GM23338 (cell line): Measurements from ENCODE around the gene IGF2R. TPM values are rescaled to one million over a fixed set of nuclear protein-coding genes. Genes with fewer than 3 reads are reported as not detected.

Experiments
- ATAC-seq: fragments of 200-7000 bp; cut with Tn5 transposase; 3 replicates; pipeline ENCODE4 v1.9.1; 2020
- DNase-seq: peaks from one replicate; pipeline ENCODE4 v3.0.0-alpha.2; 2015; ENCODE audit warnings: low spot score
- H2AFZ ChIP-seq: fragments of 200-600 bp; sonication (generic); 2 replicates; pipeline ENCODE4 v1.8.0; 2016; ENCODE audit warnings: antibody characterized with exemption, mild to moderate bottlenecking, moderate library complexity
- H3F3A ChIP-seq: fragments of 200-600 bp; sonication (generic); replicated peaks from 2 replicates; pipeline ENCODE4 v1.8.0; 2017; ENCODE audit warnings: antibody characterized with exemption, mixed run types, low read depth
- H3K27ac ChIP-seq: fragments of 200-600 bp; sonication (generic); 2 replicates; pipeline ENCODE4 v1.6.1; 2016; ENCODE audit warnings: low read depth
- H3K27me3 ChIP-seq: fragments of 200-600 bp; sonication (generic); 2 replicates; pipeline ENCODE4 v1.8.0; 2016; ENCODE audit warnings: mild to moderate bottlenecking, mixed run types, moderate library complexity; ENCODE audit not compliant: insufficient read depth
- H3K36me3 ChIP-seq: fragments of 200-600 bp; sonication (generic); 2 replicates; pipeline ENCODE4 v1.8.0; 2016; ENCODE audit warnings: mild to moderate bottlenecking; ENCODE audit not compliant: insufficient read depth
- H3K4me1 ChIP-seq: fragments of 200-600 bp; sonication (generic); 2 replicates; pipeline ENCODE4 v1.8.0; 2016; ENCODE audit warnings: mild to moderate bottlenecking, moderate library complexity; ENCODE audit not compliant: insufficient read depth
- H3K4me2 ChIP-seq: fragments of 200-600 bp; sonication (generic); 2 replicates; pipeline ENCODE4 v1.7.1; 2017; ENCODE audit warnings: mixed run types
- H3K4me3 ChIP-seq: fragments of 200-600 bp; sonication (generic); 2 replicates; pipeline ENCODE4 v1.6.1; 2016; ENCODE audit warnings: mixed run types
- H3K79me2 ChIP-seq: fragments of 200-600 bp; sonication (generic); replicated peaks from 2 replicates; pipeline ENCODE4 v1.8.0; 2017; ENCODE audit warnings: mild to moderate bottlenecking; ENCODE audit not compliant: insufficient read depth
- H3K9me2 ChIP-seq: fragments of 200-600 bp; sonication (generic); 2 replicates; pipeline ENCODE4 v1.8.0; 2017; ENCODE audit not compliant: insufficient read depth
- H4K20me1 ChIP-seq: fragments of 200-600 bp; sonication (generic); replicated peaks from 2 replicates; pipeline ENCODE4 v1.8.0; 2017; ENCODE audit warnings: mild to moderate bottlenecking; ENCODE audit not compliant: insufficient read depth
- H3K27ac Mint-ChIP-seq: 2 replicates; pipeline ENCODE4 v1.8.0; 2020; ENCODE audit warnings: inconsistent platforms, mild to moderate bottlenecking, moderate library complexity, mixed read lengths
- H3K27me3 Mint-ChIP-seq: 3 replicates; pipeline ENCODE4 v1.8.0; 2022; ENCODE audit warnings: low read depth, mild to moderate bottlenecking, moderate library complexity, mixed read lengths, inconsistent platforms; ENCODE audit not compliant: insufficient read depth, poor library complexity
- H3K36me3 Mint-ChIP-seq: 3 replicates; pipeline ENCODE4 v1.8.0; 2021; ENCODE audit warnings: low read depth, mild to moderate bottlenecking, inconsistent platforms, moderate library complexity, mixed read lengths
- H3K4me1 Mint-ChIP-seq: 3 replicates; pipeline ENCODE4 v1.8.0; 2020; ENCODE audit warnings: mild to moderate bottlenecking, inconsistent platforms, mixed read lengths
- H3K4me3 Mint-ChIP-seq: 3 replicates; pipeline ENCODE4 v1.8.0; 2021; ENCODE audit warnings: moderate library complexity, mild to moderate bottlenecking, inconsistent platforms, mixed read lengths
- H3K9me3 Mint-ChIP-seq: 3 replicates; pipeline ENCODE4 v1.8.0; 2020; ENCODE audit warnings: moderate library complexity, mild to moderate bottlenecking, inconsistent platforms, mixed read lengths
- CREB1 ChIP-seq: fragments of 250-450 bp; sonication (Bioruptor Pico); IDR thresholded peaks from 2 replicates; pipeline ENCODE4 v1.5.0; 2020; ENCODE audit warnings: low read depth, mild to moderate bottlenecking, moderate library complexity
- CTCF ChIP-seq, 2 experiments: fragments of 200-600 bp in 1 of 2; sonication (generic) in 1 of 2; conservative IDR thresholded peaks; 2 replicates each; pipeline versions ENCODE4 v1.5.1 to v1.6.1; 2016 to 2017; ENCODE audit warnings: antibody characterized with exemption in 2 of 2, low read depth in 2 of 2, mild to moderate bottlenecking in 2 of 2, moderate library complexity in 1 of 2
- EZH2 ChIP-seq: fragments of 200-600 bp; sonication (generic); IDR thresholded peaks from one replicate; pipeline ENCODE4 v1.8.0; 2017; ENCODE audit warnings: antibody characterized with exemption, mild to moderate bottlenecking, low read depth; ENCODE audit not compliant: unreplicated experiment
- EZH2phosphoT487 ChIP-seq: fragments of 200-600 bp; sonication (generic); IDR thresholded peaks from one replicate; pipeline ENCODE4 v1.8.1; 2018; ENCODE audit warnings: antibody characterized with exemption; ENCODE audit not compliant: unreplicated experiment
- JUNB ChIP-seq: IDR thresholded peaks from one replicate; pipeline ENCODE4 v1.6.1; 2016; ENCODE audit warnings: antibody characterized with exemption; ENCODE audit not compliant: unreplicated experiment
- NANOG ChIP-seq: IDR thresholded peaks from 2 replicates; pipeline ENCODE4 v1.6.1; 2016; ENCODE audit warnings: antibody characterized with exemption, borderline replicate concordance
- POLR2AphosphoS5 ChIP-seq: IDR thresholded peaks from 2 replicates; pipeline ENCODE4 v1.6.1; 2016; ENCODE audit warnings: antibody characterized with exemption, low read depth
- REST ChIP-seq: IDR thresholded peaks from one replicate; pipeline ENCODE4 v1.6.1; 2018; ENCODE audit warnings: antibody characterized with exemption; ENCODE audit not compliant: unreplicated experiment
- ZNF114 ChIP-seq: fragments of 250-450 bp; sonication (Bioruptor Pico); IDR thresholded peaks from 2 replicates; pipeline ENCODE4 v1.5.0; 2020; ENCODE audit warnings: mild to moderate bottlenecking, moderate library complexity
- ZNF331 ChIP-seq: fragments of 250-450 bp; sonication (Bioruptor Pico); IDR thresholded peaks from 2 replicates; pipeline ENCODE4 v1.5.0; 2020; ENCODE audit warnings: low read depth, mild to moderate bottlenecking, moderate library complexity
- polyA plus RNA-seq: library from polyadenylated mRNA; unstranded; fragments of >200 nt; fragmentation: Nextera tagmentation; extraction: Ambion mirVana; gene quantifications from 2 replicates; pipeline ENCODE4 v1.2.1, GENCODE V29; 2016
- total RNA-seq: library from RNA; depleted of rRNA; stranded (reverse); fragments of >200 nt; shearing (Covaris generic); gene quantifications from 2 replicates; pipeline ENCODE4 v1.2.3, GENCODE V29; 2014

The IGF2R gene
- total and polyA plus RNA-seq, 2 experiments from 2014 or later: 12.5 to 76.4 TPM

- H3F3A ChIP-seq: no peaks in the 10 kb centered on the region
- no peak for DNase-seq
- H3K4me1 Mint-ChIP-seq: peaks cover 29% of the 10 kb centered on the region
- peaks cover 28% of the 10 kb centered on the region for H3K36me3 Mint-ChIP-seq
- TF ChIP-seq CTCF (conservative IDR thresholded peaks at IDR 0.05; ENCODE audit: low read depth in 2 of 2) (no peak), POLR2AphosphoS5 (no peak), ZNF114 (CRISPR knock-in tag) (no peak), CREB1 (CRISPR knock-in tag) (no peak), ZNF331 (no peak), JUNB (no peak), REST (no peak), EZH2phosphoT487 (no peak), EZH2 (no peak), NANOG (no peak)
- H3K9me2 ChIP-seq: no peaks in the 10 kb centered on the region
- peaks cover 28% of the 10 kb centered on the region for H4K20me1 ChIP-seq
- H3K9me3 Mint-ChIP-seq: no peaks in the 10 kb centered on the region
- no peak overlapping the region for H2AFZ ChIP-seq
- no peak overlapping the region for H3K4me3 Mint-ChIP-seq
- no peak overlapping the region for H3K27ac Mint-ChIP-seq
- no peak overlapping the region for H3K27ac ChIP-seq
- ATAC-seq: no peak
- H3K79me2 ChIP-seq: peaks cover 59% of the 10 kb centered on the region
- peaks cover 6% of the 10 kb centered on the region for H3K27me3 Mint-ChIP-seq
- no peaks in the 10 kb centered on the region for H3K27me3 ChIP-seq
- no peak overlapping the region for H3K4me3 ChIP-seq
- H3K4me1 ChIP-seq: no peaks in the 10 kb centered on the region
- H3K36me3 ChIP-seq: no peaks in the 10 kb centered on the region
- H3K4me2 ChIP-seq: no peak overlapping the region
Observed at GRCh38 chr6:160007611-160008010, 38.7 kb downstream of the IGF2R start.

- ATAC-seq: no peak
Observed at GRCh38 chr6:160010067-160010466, 41.2 kb downstream of the IGF2R start.

More at GRCh38 chr6:160010067-160010466, 41.2 kb downstream of the IGF2R start:
- Histone ChIP-seq H3K79me2 (peaks cover 34% of the 10 kb centered on the region), H3K27ac (no peak overlapping the region), H3K9me2 (no peaks in the 10 kb centered on the region), H3K4me1 (no peaks in the 10 kb centered on the region; the same call in 1 of the 2 replicates), H3K27me3 (no peaks in the 10 kb centered on the region), H3K4me3 (no peak overlapping the region), H2AFZ (no peak overlapping the region), H4K20me1 (peaks cover 14% of the 10 kb centered on the region), H3K4me2 (no peak overlapping the region), H3F3A (no peaks in the 10 kb centered on the region), H3K36me3 (peaks cover 3% of the 10 kb centered on the region; the same call in 1 of the 2 replicates)
- Mint-ChIP-seq H3K4me3 (no peak overlapping the region), H3K27me3 (peaks cover 2% of the 10 kb centered on the region), H3K36me3 (peaks cover 29% of the 10 kb centered on the region), H3K4me1 (peaks cover 14% of the 10 kb centered on the region), H3K9me3 (no peaks in the 10 kb centered on the region), H3K27ac (no peak overlapping the region)
- no peak for DNase-seq
- TF ChIP-seq EZH2phosphoT487 (no peak), ZNF114 (CRISPR knock-in tag) (no peak)
